Amygdala (tissue), 56 donors: ENCODE results near the gene SORCS2.

ENCODE experiments used
- DNase-seq, 56 donors: peaks; one replicate each; lab custom pipeline; 2025; lab: John Stamatoyannopoulos, UW

SORCS2 gene

DNA sequence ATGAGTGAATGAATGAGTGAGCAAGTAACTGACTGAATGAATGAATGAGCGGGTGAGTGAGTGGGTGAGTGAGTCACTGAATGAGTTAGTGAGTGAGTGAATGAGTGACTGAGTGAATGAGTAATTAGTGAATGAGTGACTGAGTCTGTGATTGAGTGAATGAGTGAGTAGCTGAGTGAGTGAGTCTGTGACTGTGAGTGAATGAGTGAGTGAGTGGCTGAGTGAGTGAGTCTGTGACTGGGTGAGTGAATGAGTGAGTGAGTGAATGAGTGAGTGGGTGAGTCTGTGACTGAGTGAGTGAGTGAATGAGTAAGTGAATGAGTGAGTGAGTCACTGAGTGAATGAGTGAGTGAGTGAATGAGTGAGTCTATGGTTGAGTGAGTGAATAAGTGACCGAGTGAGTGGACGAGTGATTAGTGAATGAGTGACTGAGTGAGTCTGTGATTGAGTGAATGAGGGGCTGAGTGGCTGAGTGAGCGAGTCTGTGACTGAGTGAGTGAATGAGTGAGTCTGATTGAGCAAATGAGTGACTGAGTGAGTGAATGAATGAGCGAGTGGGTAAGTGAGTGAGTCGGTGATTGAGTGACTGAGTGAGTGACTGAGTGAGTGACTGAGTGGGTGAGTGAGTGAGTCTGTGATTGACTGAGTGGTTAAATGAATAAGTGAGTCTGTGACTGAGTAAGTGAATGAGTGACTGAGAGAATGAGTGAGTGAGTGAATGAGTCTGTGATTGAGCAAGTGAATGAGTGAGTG is 465.4 kb downstream of the SORCS2 start:
- no peak for DNase-seq

DNA sequence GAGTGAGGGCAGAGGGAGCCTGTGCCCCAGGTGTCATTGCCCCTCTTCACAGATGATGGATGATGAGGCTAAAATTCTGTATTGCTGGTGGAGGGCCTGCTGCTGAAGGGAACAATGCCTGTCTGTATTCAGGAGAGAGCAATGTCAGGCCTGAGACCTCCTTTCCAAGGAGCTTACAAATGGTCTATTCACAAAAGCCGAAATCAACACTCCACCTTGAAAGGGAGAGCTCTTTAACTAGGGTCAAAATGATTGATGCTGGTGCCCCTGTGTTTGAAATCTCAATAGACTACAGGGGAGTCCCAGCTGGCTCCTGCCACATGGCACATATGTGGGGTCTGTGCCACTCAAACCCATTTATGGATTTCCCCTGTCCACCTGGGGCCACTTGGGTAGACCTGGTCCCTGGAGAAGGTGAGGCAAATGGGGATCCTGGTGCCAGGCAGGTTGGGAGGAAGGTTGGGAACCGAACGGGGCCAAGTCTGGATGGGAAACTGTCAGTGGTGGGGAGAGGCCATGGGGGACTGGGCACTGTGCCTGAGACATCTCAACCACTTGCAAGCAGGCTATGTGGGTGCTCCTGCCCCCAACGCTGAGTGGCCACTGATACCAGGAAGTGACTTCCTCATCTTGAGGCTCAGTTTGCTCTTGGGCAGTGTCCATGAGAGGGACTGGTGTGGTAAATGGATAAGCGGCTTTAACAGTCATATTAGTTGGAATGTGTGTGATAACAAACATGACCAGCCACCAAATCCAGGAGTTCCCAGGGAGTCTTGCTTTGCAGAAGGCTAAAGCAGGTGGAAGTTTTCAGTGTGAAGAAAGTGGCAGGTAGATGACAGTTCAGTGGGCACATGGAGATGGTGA is 466.2 kb downstream of the SORCS2 start:
- no peak for DNase-seq

DNA sequence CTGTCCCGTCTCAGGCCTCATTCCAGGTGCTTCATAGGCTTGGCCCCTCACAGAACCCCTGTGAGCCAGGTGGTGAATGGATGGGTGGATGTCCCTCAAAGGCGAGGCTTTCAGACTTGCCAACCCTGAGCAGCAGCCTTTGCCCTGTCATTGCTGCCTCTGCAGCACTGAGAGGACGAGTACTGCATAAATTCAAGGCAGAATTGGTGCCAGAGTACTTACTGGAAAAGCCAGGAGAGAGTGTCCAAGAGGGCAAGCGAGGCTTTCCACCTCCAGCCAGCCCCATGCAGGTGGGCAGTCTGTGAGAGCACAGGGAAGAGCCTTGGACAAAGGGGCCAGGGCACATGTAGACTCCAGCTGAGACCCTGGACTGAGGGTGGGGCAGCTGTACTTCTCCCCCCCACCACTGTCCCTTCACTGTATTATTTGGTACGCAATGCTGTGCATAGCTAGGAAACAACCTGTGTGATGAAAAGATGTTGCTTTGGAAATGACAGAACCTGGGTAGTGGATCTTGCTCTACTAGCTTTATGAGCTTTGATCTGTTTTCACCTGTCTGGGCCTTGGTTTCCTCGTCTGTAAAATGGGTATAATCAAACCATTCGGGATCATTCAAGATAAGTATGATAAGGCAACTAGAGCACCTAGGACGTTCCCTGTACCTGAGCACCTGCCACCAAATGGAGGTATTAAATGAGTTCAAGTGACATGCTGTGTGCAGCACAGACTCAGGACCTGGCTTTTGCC is 467.3 kb downstream of the SORCS2 start:
- DNase-seq: no peak

DNA sequence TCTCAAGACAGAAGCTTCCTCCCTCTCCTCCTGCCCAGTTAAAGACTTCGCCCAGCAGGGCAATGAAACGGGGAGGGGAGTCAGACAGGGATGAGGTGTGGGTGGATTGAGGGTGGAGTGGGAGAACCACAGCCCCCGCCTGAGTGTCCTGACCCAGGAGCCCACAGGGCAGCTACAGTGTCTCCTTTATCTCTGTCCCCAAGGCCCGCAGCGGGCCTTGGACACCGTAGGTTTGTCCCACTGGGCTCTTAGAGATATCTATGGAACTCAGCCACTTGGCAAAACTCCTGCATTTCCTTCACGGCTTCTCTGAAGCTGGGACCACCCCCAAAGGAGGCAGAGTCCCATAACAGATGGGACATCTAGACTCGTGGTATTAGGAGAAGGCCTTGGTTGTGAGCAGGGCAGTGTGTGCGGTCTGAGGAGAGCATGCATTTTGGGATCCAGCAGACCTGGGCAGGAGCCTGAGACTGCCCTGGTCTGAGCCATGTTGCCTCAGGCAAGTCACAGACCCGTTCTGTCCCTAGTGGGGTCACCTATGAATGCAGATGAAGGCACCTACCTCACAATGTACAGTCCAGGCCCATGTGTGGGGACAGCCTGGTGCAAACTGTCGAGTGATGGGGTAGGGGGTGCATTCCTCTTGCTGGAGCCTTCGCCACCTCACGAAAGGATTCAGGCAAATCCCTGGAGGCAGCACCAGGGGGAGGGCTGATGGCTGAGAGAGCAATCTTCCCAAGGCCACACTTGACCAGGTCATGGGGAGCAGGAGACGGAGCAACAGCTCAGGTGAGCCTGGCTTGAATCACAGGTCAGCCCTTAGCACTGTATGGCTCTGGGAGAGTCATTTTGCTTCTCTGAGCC is 468.1 kb downstream of the SORCS2 start:
- DNase-seq: no peak

DNA sequence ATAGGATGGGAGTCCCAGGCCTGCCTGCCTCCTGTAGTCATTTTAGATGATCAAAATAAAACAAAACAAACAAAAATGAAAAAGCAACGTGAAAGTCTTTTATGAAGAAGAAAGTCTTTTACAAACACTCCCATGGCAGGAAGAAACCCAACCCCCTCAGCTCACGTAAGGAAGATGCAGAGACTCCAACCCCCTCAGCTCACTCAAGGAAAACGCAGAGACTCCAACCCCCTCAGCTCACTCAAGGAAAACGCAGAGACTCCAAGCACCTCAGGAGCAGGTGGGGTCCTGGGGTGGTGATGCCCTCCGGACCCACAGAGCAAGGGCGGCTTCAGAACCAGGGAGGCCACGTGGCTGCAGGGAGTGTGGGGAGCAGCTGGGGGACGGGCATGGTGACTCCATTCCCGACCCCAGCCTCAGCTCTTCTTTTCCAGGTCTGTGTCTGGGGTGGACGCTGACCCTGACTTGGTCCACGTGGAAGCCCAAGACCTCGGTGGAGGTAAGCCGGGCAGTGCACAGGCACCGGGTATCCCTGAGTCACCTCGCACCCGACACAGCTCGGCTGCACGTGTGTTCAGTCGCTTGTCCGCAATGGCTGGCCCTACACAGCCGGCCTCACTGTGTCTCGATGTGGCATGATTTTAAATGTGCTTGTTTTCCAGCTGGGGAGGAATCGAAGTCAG is 468.9 kb downstream of the SORCS2 start:
- DNase-seq: no peak

DNA sequence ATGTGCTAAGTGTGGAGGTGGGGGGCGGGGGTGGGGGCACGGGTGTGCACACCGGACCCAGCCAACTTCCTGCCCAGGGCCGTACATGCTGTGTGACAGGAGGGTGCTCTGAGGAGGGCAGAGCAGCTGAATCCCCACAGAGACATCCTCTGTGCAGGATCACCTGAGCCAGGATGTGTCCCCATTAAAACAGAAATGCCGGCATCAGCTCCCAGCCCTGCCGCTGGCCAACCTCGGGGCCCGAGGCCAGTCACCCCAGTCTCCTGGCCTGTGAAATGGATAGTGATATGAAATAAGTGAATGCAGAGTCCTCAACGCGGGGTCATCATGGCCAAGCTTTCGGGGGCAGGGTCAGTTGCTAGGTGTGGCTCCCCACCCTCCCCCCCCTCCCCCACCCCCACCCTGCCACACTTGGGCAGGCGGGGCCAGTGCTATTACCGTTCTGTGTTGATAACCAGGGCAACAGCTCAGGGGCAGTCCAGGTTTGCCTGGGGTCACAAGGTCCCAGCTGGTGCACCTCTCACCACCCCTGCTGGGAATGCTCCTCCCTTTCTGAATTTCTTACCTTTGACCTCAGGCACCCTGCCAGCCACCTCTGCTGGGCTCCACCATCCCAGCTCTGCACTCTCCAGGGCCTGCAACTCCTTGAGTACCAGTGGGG is 469.6 kb downstream of the SORCS2 start:
- DNase-seq: no peak

DNA sequence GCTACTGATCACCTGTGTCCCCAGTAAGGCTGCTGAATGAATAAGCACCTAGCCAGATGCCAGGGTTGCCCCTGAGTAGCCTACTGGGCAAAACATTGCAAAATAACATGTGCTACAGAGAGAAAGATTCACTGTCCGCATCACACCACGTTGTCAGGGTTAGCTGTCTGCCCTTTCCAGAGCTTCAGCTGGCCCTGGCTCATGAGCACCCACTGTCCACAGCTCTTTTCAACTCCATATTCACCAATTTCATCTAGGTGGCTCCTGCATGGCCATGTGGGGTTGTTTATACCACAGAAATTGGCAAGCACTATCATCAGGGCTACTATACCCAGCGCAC is 470.1 kb downstream of the SORCS2 start:
- no peak for DNase-seq

DNA sequence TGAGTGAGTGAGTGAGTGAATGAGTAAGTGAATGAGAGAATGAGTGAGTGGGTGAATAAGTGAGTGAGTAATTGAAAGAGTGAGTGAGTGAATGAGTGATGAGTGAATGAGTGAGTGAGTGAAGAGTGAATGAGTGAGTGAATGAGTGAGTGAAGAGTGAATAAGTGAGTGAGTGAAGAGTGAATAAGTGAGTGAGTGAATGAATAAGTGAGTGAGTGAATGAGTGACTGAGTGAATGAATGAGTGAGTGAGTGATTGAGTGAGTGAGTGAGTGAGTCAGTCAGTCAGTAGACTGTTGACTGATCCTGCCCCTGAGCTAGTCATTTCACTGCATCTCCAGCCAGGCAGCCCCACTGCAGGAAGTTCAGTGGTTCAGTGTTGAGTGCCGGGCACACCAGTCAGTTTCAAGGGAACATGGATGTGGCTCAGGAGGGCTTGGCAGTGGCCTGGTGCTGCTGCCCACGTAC is 470.8 kb downstream of the SORCS2 start:
- DNase-seq: no peak

DNA sequence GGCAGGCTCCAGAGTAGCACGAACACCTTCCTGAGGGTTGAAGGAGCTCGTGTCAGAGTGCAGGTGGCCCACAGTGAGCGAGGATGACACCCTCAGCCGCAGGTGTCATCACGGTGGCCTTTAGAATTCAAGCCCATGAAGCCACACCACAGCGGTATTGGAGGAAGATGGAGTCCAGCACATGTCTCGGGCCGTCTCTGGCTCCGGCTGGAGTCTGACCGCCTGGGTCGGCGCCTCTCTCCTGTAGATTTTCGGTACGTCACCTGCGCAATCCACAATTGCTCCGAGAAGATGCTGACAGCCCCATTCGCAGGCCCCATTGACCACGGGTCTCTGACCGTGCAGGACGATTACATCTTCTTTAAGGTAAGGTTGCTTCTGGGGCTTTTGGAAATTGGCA is 471.8 kb downstream of the SORCS2 start:
- DNase-seq: no peak

DNA sequence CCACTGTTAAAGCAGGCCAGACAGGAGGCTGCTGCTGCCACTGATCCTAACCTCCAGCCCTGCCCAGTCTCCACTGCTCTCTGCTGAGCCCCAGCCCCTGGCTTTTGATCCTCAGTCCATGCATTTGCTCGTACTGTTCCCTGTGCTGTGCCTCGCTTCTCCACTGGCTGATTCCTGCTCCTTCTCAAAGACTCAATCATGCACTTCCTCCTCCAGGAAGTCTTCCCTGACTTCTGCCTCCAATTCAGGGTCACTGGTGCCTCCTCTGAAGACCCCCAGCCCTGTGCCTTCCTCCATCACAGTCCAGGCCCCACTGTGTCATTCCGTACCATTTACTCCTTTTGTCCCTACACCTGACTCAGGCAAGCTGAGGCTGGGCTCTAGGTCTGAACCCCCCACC is 473.0 kb downstream of the SORCS2 start:
- DNase-seq: no peak

DNA sequence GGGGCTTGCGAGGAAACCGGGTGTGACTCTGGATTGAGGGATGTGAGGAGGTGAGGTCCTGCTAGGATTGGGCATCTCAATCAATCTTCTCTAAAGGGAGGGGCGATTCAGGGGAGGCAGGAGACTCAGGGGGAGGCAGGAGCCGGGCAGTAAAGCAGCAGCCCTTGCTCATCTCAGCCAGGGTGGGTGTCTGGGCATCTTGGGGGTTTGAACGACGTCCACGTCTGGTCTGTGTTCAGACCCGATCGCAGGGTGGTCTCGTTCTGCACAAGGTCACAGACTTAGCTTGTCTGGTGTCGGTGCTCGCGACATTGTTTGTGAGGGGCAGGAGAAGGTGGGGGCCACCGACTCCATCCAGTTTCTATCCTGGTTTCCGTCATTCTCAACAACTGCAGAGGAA is 473.7 kb downstream of the SORCS2 start:
- DNase-seq: no peak

DNA sequence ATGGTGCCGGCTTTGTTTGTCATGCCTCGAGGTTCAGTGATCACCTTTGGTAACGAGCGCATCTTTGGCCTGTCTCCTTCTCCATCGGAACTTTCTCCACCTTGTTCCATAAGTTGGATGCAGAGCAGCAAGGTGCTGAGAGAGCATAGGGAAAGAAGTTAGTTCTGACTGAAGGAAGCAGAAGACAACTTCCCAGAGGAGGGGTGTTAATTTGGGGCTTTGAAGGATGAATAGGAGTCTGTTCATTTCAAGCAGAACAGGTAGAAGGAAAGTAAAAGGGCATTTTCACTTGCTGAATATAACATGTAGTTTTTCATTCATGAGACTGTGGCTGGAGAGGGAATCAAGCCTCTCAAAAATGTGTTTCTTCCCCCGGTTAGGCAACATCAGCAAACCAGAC is 474.4 kb downstream of the SORCS2 start:
- DNase-seq: no peak

DNA sequence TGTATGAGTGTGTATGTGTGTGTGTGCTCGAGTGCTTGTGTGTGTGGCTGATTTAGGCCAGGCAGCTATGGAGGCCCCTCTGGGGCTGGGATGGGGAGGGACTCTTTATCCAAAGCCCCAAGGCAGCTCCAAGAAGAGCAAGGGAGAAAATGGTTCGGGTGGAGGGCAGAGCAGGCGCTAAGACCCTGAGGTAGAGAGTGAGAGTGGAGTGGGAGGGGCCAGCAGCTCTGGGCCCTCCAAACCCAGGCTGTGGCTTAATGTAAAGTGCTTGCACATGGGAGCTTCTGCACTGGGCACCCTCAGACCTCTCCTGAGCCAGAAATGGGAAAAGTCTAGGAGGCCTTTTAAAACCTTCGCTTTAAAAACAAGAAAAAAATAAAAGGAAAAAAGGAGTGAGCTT is 475.9 kb downstream of the SORCS2 start:
- no peak for DNase-seq

DNA sequence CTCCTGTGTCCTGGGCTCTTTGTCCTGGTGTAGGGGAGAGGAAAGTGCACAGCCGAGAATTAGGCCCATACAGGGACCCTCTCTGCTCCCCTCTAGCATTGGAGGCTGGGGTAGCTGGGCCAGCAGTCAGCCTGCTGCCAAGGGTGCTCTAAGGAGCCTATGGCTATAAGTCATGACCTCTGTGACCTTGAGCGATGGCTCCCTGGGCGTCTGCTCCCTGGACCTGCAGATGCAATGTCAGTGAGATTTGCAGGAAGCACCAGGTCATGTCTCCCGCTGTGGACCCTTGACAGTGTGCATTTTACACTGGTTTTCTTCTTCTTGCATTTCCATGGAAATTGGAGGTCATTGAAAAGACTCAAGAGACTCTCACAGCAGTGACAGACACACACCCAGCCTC is 476.5 kb downstream of the SORCS2 start:
- DNase-seq: no peak

DNA sequence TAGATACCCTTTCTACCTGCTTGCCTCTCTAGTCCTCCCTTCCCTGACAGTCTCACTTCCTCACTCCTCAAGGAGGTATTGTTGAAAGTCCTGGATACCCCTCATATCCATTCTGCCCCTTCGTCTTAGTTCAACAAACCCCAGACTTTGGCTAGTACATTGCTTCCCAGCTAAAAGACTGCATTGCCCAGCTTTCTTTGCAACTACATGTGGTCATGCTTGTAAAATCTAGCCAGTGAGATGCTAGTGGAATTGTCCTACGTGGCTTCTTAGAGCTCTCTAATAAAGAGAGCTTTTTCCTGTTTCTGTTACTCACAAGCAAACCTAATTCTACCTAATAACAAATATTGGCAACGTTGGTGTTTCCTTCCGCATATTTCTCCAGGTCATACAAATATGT is 480.3 kb downstream of the SORCS2 start:
- DNase-seq: no peak

DNA sequence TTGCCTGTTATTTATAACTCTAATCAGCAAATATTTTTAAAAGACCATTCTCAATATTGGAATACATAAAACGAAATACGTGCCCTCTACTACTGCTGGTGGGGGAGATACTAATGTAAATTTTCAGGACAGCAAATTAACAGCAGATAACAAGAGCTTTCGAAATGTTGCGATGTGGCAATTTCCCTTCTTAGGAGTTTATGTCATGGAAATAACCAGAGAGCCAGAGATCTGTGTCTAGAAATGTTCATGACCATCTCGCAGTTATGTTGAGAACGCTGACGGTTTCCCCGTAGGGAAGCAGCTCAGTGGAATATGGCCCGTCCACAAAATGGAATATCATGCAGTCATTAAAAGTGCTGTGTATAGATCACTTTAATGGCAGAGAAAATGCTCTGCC is 480.8 kb downstream of the SORCS2 start:
- DNase-seq: no peak

DNA sequence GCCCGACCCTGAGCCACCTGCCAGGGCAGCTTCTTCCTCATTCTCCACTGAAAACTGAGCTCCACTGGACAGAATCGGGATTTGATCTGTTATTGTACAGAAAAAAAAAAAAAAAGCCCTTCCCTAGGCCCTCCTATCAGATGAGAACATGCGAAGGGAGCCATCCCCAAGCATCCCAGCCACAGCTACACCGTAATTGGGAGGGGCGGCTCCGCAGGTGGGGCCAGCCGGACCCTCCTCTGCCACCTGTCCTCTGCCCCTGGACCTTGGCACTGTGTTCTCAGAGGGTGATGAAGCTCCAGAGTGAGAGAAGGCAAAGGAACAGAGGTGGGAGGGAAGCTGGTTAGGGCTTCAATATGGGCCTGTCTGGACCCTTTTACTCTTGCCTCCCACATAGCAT is 482.4 kb downstream of the SORCS2 start:
- no peak for DNase-seq

DNA sequence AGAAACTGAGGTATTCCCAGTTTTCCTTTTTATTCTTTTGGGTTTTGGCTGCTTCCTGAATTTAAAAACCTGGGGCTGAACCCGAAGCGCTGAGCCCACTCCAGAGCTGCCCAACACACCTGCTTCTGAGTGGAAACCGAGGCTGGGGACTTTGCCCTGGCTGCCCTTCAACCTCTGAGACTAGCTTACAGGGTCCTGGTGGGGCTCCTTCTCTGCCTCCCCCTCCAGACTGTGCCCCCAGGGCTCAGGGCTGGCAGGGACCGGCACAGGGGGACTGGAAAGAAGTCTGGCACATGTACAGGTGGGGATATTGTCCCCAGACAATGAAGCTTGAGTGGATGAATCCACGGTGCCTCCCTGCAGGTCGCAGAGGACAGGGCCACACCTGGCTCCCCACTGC is 482.8 kb downstream of the SORCS2 start:
- DNase-seq: no peak

DNA sequence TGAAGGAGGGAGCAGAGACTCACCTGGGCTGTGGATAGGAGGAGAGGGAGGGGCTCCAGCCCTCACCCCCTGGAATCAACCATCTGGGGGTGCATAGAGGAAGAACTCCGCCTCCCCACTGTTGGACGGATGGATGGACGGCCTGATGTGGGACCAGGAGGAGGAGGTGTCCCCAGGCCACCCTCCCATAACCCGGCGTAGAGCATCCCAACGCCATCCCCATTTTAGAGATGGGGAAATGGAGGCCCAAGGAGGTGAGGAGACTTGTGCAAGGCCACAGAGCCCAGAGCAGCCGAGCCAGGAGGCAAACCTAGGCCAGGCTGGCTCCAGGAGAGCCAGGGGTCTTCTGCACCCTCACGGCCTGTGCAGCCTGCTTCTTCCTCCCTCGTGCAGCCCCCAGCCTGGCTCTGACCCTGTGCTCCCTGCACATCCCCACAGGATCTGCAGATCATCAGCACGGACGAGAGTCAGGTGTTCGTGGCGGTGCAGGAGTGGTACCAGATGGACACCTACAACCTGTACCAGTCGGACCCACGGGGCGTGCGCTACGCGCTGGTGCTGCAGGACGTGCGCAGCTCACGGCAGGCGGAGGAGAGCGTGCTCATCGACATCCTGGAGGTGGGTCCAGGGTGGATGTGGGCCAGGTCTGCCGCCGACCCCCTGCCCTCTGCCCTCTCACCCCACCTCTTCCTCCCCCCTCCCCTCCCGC is 483.4 kb downstream of the SORCS2 start:
- DNase-seq: no peak
